Activated naive CD8-positive, alpha-beta T cell treated with anti-CD3 and anti-CD28 coated beads for 36 hours (primary cell): ENCODE measurements around the gene ZFHX2. TPM values are rescaled to one million over a fixed set of nuclear protein-coding genes. Genes with fewer than 3 reads are reported as not detected.

Source experiments
- DNase-seq: peaks from one replicate; pipeline ENCODE4 v3.0.0; 2021
- H3K27ac Mint-ChIP-seq: one replicate; pipeline ENCODE4 v1.8.0; 2022; ENCODE audit warnings: mild to moderate bottlenecking, moderate library complexity, mixed read lengths
- H3K27me3 Mint-ChIP-seq: one replicate; pipeline ENCODE4 v1.8.0; 2022; ENCODE audit warnings: mild to moderate bottlenecking, mixed read lengths
- H3K36me3 Mint-ChIP-seq: one replicate; pipeline ENCODE4 v1.8.0; 2021; ENCODE audit warnings: mild to moderate bottlenecking, mixed read lengths
- H3K4me1 Mint-ChIP-seq: one replicate; pipeline ENCODE4 v1.8.0; 2021; ENCODE audit warnings: mixed read lengths
- H3K4me3 Mint-ChIP-seq: one replicate; pipeline ENCODE4 v1.8.0; 2022; ENCODE audit warnings: mild to moderate bottlenecking, moderate library complexity, mixed read lengths
- H3K9me3 Mint-ChIP-seq: one replicate; pipeline ENCODE4 v1.8.0; 2022; ENCODE audit warnings: mixed read lengths
- total RNA-seq, 2 experiments: library from RNA; stranded (reverse); gene quantifications; one replicate each; pipeline ENCODE4 v1.2.3, GENCODE V29; 2021

Gene ZFHX2
- total RNA-seq, 2 experiments from 2014 or later: 0.85 to 1.1 TPM

DNA sequence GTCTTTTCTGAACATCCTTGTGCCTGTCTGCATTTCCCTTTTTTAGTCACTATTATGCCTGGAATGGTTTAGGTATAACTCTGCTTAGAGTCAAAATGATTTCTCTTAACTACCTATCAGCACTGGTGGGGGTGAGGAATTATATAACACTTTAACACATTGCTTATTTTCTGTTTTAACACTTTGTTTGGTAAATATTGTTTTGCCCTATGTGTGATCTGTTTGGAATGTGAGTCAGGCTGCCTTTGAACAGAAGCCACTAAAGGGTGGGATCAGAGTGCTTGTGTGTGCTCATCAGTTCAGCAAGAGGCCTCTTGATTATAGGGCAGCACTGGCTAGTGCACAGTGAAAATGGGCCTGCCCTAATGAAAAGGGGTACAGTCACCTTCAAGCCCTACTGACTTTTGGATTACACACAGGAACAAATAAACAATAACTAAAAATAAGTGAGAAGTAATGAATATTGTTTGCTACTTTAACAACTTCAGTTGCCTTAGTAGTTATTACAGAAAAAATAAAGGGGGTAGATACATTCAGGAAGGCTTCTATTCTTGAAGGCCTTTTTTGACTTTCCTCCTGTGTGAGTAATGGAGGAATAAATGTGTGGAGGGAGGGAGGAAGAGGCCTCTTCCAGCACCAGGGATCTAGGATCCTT is 58.8 kb downstream of the ZFHX2 start:
- Mint-ChIP-seq H3K36me3 (no peaks in the 10 kb centered on the region), H3K27ac (no peak overlapping the region), H3K27me3 (no peaks in the 10 kb centered on the region), H3K9me3 (no peaks in the 10 kb centered on the region), H3K4me3 (no peak overlapping the region), H3K4me1 (no peaks in the 10 kb centered on the region)
- no peak for DNase-seq

- Mint-ChIP-seq H3K4me3 (no peak overlapping the region), H3K27ac (no peak overlapping the region), H3K9me3 (no peaks in the 10 kb centered on the region), H3K36me3 (peaks cover 7% of the 10 kb centered on the region), H3K27me3 (no peaks in the 10 kb centered on the region), H3K4me1 (no peaks in the 10 kb centered on the region)
- DNase-seq: no peak
Measured at GRCh38 chr14:23487216-23487615, 64.3 kb downstream of the ZFHX2 start.

GRCh38 chr14:23486036-23486435 is 65.5 kb downstream of the ZFHX2 start:
- H3K27ac Mint-ChIP-seq: no peak overlapping the region
- no peak for DNase-seq
- H3K36me3 Mint-ChIP-seq: peaks cover 7% of the 10 kb centered on the region
- H3K27me3 Mint-ChIP-seq: no peaks in the 10 kb centered on the region
- H3K4me1 Mint-ChIP-seq: no peaks in the 10 kb centered on the region
- no peaks in the 10 kb centered on the region for H3K9me3 Mint-ChIP-seq
- H3K4me3 Mint-ChIP-seq: no peak overlapping the region

GRCh38 chr14:23485326-23485725 is 66.2 kb downstream of the ZFHX2 start:
- Mint-ChIP-seq H3K27ac (no peak overlapping the region), H3K4me3 (no peak overlapping the region), H3K27me3 (no peaks in the 10 kb centered on the region), H3K4me1 (no peaks in the 10 kb centered on the region), H3K9me3 (no peaks in the 10 kb centered on the region), H3K36me3 (peaks cover 7% of the 10 kb centered on the region)
- DNase-seq: no peak

DNA sequence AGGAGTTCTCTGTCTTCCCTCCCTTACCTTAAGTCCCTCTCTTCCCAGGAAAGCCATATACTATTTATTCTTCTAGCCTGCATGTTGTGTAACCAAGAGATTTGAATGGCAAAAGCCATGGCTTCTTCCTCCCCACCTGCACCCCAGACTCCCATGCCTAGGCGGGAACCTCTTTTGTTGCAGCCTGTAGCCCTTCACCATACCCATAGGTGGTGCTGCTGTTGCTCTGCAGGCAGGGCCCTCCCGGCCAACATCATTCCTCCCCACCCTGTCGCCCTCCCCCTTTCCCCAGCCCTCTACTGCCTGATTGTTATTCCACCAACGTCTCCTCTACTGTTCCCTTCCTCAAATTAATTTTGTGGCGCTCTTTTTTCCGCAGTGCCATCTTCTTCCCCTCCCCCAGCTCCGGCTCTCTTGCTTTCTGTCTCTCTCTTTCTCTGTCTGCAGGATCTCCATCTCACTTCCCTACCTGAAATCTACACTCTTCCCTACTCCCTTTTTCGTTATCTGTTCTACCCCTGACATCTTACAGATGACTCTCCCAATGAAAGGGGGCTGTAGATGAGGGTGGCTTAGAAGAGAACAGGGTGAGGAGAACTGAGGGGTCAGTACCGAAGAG is 68.2 kb downstream of the ZFHX2 start:
- peaks cover 8% of the 10 kb centered on the region for H3K36me3 Mint-ChIP-seq

GRCh38 chr14:23482823-23483148 is 68.8 kb downstream of the ZFHX2 start:
- H3K4me3 Mint-ChIP-seq: no peak overlapping the region
- H3K9me3 Mint-ChIP-seq: no peaks in the 10 kb centered on the region
- peaks cover 10% of the 10 kb centered on the region for H3K36me3 Mint-ChIP-seq
- no peaks in the 10 kb centered on the region for H3K27me3 Mint-ChIP-seq
- H3K27ac Mint-ChIP-seq: no peak overlapping the region
- DNase-seq: no peak
- peaks cover under 1% of the 10 kb centered on the region for H3K4me1 Mint-ChIP-seq

More for the DNA sequence above, 68.2 kb downstream of the ZFHX2 start:
- no peak overlapping the region for H3K27ac Mint-ChIP-seq
- no peaks in the 10 kb centered on the region for H3K27me3 Mint-ChIP-seq
- H3K4me1 Mint-ChIP-seq: no peaks in the 10 kb centered on the region
- H3K9me3 Mint-ChIP-seq: no peaks in the 10 kb centered on the region
- no peak overlapping the region for H3K4me3 Mint-ChIP-seq
- peak; percentile 14 for DNase-seq

DNA sequence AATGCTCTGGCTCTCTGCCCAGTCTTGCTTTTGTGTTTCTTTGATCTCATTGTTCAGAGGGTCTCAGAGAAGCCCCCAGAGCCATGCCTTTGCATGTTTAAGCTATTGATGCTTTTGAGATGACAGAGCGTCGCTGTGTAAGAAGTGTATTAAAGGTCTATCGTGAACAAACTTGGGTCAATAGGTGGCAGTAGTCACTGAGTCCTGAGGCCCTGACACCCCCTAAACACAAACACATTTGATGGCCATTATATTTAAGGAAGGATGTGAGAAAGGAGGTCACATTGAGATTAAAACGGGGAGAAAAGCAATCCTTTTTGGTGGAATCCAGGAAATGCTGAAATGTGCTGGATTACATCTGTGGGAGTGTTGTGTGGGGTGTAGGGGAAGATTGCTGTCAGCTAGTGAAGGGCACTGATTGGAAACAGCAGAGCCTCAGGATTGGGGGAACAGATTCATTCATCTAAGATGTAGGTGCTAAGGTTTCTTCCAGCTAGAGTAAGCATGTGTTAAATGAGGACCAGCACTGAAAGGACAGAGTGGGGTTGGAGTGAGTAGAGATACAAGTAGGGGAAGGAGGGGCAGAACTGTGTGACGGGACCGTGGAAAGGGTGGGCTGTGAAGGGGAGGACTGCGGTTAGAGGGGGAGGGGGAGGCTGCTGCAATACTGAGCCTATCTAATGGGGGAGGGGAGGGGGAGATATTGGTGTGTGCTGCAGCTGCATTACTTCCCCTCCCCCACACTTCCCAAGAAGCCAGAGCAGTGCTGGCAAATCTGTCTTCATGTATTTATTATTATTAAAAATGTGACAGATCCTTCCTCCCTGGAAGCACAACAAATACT is 69.4 kb downstream of the ZFHX2 start:
- peaks cover 13% of the 10 kb centered on the region for H3K36me3 Mint-ChIP-seq
- H3K27me3 Mint-ChIP-seq: no peaks in the 10 kb centered on the region
- no peak overlapping the region for H3K4me3 Mint-ChIP-seq

DNA sequence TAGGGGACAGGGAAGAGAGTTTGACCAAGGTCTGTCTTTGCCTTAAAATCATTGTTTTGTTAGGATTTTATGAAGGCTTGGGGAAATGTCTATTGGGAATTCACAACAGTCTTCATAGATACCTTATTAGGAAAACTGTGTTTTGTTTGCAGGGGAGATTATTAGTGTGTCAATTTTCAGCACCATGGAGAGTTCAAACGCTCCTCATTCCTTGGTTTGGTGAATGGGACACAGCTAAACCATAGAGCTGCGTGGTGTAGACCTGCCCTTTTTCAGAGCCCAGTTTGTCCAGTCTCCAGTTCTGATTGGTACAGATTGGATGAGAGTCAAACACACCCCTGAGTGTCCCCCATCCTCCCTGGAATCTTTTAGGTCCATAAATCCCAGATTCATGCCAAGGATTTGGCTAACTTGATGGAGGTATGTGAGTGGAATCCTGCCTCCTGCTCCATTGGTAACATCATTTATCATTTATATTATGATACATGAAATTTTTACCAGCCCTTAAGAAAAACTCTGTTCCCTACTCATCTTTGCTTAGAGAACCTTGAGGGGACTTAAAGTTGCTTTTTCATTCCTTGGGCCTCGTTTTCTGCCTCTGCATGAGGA is 70.1 kb downstream of the ZFHX2 start:
- H3K4me1 Mint-ChIP-seq: peaks cover 2% of the 10 kb centered on the region
- no peak overlapping the region for H3K27ac Mint-ChIP-seq
- no peak overlapping the region for H3K4me3 Mint-ChIP-seq
- DNase-seq: no peak
- H3K36me3 Mint-ChIP-seq: peaks cover 13% of the 10 kb centered on the region
- no peaks in the 10 kb centered on the region for H3K9me3 Mint-ChIP-seq
- H3K27me3 Mint-ChIP-seq: no peaks in the 10 kb centered on the region

More for the DNA sequence above, 69.4 kb downstream of the ZFHX2 start:
- H3K9me3 Mint-ChIP-seq: no peaks in the 10 kb centered on the region
- no peak overlapping the region for H3K27ac Mint-ChIP-seq
- H3K4me1 Mint-ChIP-seq: peaks cover 2% of the 10 kb centered on the region
- no peak for DNase-seq

DNA sequence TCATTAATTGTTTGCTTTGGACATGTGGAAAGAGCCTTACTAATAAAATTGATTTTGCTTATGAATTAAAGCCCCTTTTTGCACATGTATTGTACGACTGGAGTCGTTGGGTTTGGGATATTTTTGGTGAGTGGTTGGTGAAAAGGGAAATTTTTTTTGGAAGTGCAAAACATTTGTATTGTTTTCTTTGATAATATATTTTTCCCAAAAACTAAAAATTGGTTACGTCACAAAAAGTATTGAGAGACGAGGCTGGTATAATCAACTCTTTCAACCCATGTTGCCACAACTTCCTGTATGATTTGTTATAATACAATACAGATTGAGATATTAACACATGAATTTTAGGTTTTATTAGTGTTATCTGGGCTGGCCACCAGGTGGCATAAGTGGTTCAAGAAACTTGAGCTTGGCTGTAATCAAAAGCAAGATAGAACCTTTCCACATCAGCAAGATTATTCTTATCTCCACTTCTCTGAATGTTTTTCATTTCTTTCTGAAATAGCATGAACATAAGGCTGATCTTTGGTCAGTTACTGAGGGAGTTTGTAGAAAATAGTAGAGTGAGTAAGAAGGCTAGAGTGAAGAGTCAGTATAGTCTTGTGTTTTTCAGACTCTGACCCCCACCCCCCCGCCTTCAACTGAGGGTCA is 73.3 kb downstream of the ZFHX2 start:
- H3K27me3 Mint-ChIP-seq: no peaks in the 10 kb centered on the region

GRCh38 chr14:23470947-23471346 is 80.6 kb downstream of the ZFHX2 start:
- peaks cover 24% of the 10 kb centered on the region for H3K36me3 Mint-ChIP-seq
- H3K27ac Mint-ChIP-seq: no peak overlapping the region
- H3K4me1 Mint-ChIP-seq: peaks cover 10% of the 10 kb centered on the region
- no peak for DNase-seq
- no peaks in the 10 kb centered on the region for H3K9me3 Mint-ChIP-seq
- no peak overlapping the region for H3K4me3 Mint-ChIP-seq
- no peaks in the 10 kb centered on the region for H3K27me3 Mint-ChIP-seq

More for the DNA sequence above, 73.3 kb downstream of the ZFHX2 start:
- no peak overlapping the region for H3K27ac Mint-ChIP-seq
- H3K4me3 Mint-ChIP-seq: no peak overlapping the region
- peak; percentile 61 for DNase-seq
- peaks cover 19% of the 10 kb centered on the region for H3K36me3 Mint-ChIP-seq
- no peaks in the 10 kb centered on the region for H3K9me3 Mint-ChIP-seq
- H3K4me1 Mint-ChIP-seq: peaks cover 2% of the 10 kb centered on the region

Other genes starting within 250 kb of the ZFHX2 start
- gene PPP1R3E, start 248.9 kb downstream of the ZFHX2 start, total RNA-seq: 10 to 100 TPM; 21.1 to 21.4 TPM
- gene BCL2L2, start 244.9 kb downstream of the ZFHX2 start, total RNA-seq: 1 to 10 TPM; 1.4 to 1.8 TPM
- 100 to 1,000 TPM; 280 to 289 TPM for gene PABPN1, start 230.3 kb downstream of the ZFHX2 start, total RNA-seq
- 1 to 10 TPM; 2.2 to 2.9 TPM for gene SLC22A17, start 198.9 kb downstream of the ZFHX2 start, total RNA-seq
- not detected for gene EFS, start 186.6 kb downstream of the ZFHX2 start, total RNA-seq
- gene IL25, start 179.0 kb downstream of the ZFHX2 start, total RNA-seq: not detected
- not detected for gene CMTM5, start 174.7 kb downstream of the ZFHX2 start, total RNA-seq
- not detected for gene MYH6, start 143.5 kb downstream of the ZFHX2 start, total RNA-seq
- gene MYH7, start 116.1 kb downstream of the ZFHX2 start, total RNA-seq: under 1 TPM; 0.04 to 0.06 TPM
- 10 to 100 TPM; 75.2 to 80.3 TPM for gene NGDN, start 82.1 kb downstream of the ZFHX2 start, total RNA-seq
- gene THTPA, start 4.5 kb upstream of the ZFHX2 start, total RNA-seq: 1 to 10 TPM; 7.6 to 9.4 TPM
- gene AP1G2, start 16.0 kb upstream of the ZFHX2 start, total RNA-seq: 100 to 1,000 TPM; 118 to 124 TPM
- under 1 TPM; 0.72 to 0.74 TPM for gene JPH4, start 27.0 kb upstream of the ZFHX2 start, total RNA-seq
- 10 to 100 TPM; 10.4 to 11.6 TPM for gene DHRS2, start 84.6 kb upstream of the ZFHX2 start, total RNA-seq